Panc1 (cell line): ENCODE measurements around the gene IL3RA.

Experiments
- CTCF ChIP-seq: fragments of 450-650 bp; IDR thresholded peaks from 2 replicates; pipeline ENCODE4 v1.5.1; 2017; ENCODE audit warnings: mild to moderate bottlenecking
- POLR2AphosphoS5 ChIP-seq: IDR thresholded peaks from 2 replicates; pipeline ENCODE4 v1.6.1; 2012; ENCODE audit warnings: mild to moderate bottlenecking, low read depth, low read length, moderate library complexity
- SIN3A ChIP-seq: IDR thresholded peaks from 2 replicates; pipeline ENCODE4 v1.6.1; 2012; ENCODE audit warnings: low read depth, mild to moderate bottlenecking, low read length, moderate library complexity, borderline replicate concordance; ENCODE audit not compliant: insufficient read depth
- TCF7L2 ChIP-seq: IDR thresholded peaks from 2 replicates; pipeline ENCODE4 v1.6.1; 2011; ENCODE audit warnings: mild to moderate bottlenecking, low read depth, low read length, inconsistent platforms

GRCh38 chrX:1387141-1387776, 50.7 kb downstream of the IL3RA start:
- no peak for TF ChIP-seq POLR2AphosphoS5
- TF ChIP-seq CTCF = no peak
- TF ChIP-seq SIN3A = no peak
- TF ChIP-seq TCF7L2 = no peak
